ENCODE measurements around the gene ITGA1.

DNA sequence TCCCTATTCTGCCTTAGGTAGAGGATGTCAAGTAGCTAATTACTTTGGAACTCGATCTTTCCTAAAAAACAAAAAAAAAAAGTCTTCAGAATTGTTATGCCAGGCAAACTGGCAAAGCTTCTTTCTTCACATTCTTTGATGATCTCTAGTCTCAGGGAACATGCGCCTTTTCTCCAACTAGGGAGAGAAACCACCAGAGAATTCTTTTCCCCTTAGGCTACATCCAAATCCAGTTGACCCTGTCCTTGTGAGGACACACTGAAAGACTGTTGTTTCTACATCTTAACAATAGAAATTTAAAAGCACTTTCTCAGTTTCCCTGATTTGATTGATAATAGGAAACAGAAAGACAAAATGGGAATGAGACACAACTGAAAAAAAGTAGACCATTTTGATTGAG lies 106.7 kb downstream of the ITGA1 start:
- TF ChIP-seq, protein P1, sequence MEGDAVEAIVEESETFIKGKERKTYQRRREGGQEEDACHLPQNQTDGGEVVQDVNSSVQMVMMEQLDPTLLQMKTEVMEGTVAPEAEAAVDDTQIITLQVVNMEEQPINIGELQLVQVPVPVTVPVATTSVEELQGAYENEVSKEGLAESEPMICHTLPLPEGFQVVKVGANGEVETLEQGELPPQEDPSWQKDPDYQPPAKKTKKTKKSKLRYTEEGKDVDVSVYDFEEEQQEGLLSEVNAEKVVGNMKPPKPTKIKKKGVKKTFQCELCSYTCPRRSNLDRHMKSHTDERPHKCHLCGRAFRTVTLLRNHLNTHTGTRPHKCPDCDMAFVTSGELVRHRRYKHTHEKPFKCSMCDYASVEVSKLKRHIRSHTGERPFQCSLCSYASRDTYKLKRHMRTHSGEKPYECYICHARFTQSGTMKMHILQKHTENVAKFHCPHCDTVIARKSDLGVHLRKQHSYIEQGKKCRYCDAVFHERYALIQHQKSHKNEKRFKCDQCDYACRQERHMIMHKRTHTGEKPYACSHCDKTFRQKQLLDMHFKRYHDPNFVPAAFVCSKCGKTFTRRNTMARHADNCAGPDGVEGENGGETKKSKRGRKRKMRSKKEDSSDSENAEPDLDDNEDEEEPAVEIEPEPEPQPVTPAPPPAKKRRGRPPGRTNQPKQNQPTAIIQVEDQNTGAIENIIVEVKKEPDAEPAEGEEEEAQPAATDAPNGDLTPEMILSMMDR (IDR thresholded peaks at IDR 0.05), result no peak
- TF ChIP-seq POLR2AphosphoS5 (IDR thresholded peaks at IDR 0.05; ENCODE audit: low read depth, low read length), result no peak
- no peak for TF ChIP-seq SIN3A (IDR thresholded peaks at IDR 0.05; ENCODE audit: borderline replicate concordance, insufficient read depth, low read depth, low read length)

Measured in Panc1 (cell line).